ENCODE results near the gene DYNLL1.
A peak's percentile ranks its signal among the peaks of the same experiment; 100 is the strongest.

Gene DYNLL1

GRCh38 chr12:120496413-120497340 lies 764 bp downstream of the DYNLL1 start:
- H3K36me3 ChIP-seq, result peaks cover 39% of the 10 kb centered on the region
- TF ChIP-seq CTCF (IDR thresholded peaks at IDR 0.05; ENCODE audit: low read depth, low read length), result no peak
- peak; percentile 55 for DNase-seq
- peak overlapping the region; percentile 70 for H3K27ac ChIP-seq
- H3K9me3 ChIP-seq (ENCODE audit: severe bottlenecking), result no peaks in the 10 kb centered on the region
- peak overlapping the region; percentile 64 for H3K4me3 ChIP-seq (ENCODE audit: low read depth, low read length)
- H3K27me3 ChIP-seq (ENCODE audit: insufficient read depth, low read depth, severe bottlenecking), result no peaks in the 10 kb centered on the region

GRCh38 chr12:120497524-120498150 lies 1.7 kb downstream of the DYNLL1 start:
- Histone ChIP-seq H3K9me3 (ENCODE audit: severe bottlenecking) (no peaks in the 10 kb centered on the region), H3K27ac (no peak overlapping the region), H3K36me3 (peaks cover 39% of the 10 kb centered on the region), H3K27me3 (ENCODE audit: insufficient read depth, low read depth, severe bottlenecking) (no peaks in the 10 kb centered on the region), H3K4me3 (ENCODE audit: low read depth, low read length) (peak overlapping the region; percentile 64)
- DNase-seq, result no peak
- no peak for TF ChIP-seq CTCF (IDR thresholded peaks at IDR 0.05; ENCODE audit: low read depth, low read length)

- H3K36me3 ChIP-seq, result peaks cover 51% of the 10 kb centered on the region
- H3K4me3 ChIP-seq (ENCODE audit: low read depth, low read length), result no peak overlapping the region
- no peak for DNase-seq
- H3K27ac ChIP-seq, result no peak overlapping the region
- TF ChIP-seq CTCF (IDR thresholded peaks at IDR 0.05; ENCODE audit: low read depth, low read length), result no peak
- H3K9me3 ChIP-seq (ENCODE audit: severe bottlenecking), result no peaks in the 10 kb centered on the region
- H3K27me3 ChIP-seq (ENCODE audit: insufficient read depth, low read depth, severe bottlenecking), result no peaks in the 10 kb centered on the region
Measured at GRCh38 chr12:120498870-120499515, 3.1 kb downstream of the DYNLL1 start.

GRCh38 chr12:120500581-120500980 lies 4.7 kb downstream of the DYNLL1 start:
- TF ChIP-seq CTCF (IDR thresholded peaks at IDR 0.05; ENCODE audit: low read depth, low read length), result no peak
- Histone ChIP-seq H3K9me3 (ENCODE audit: severe bottlenecking) (no peaks in the 10 kb centered on the region), H3K27me3 (ENCODE audit: insufficient read depth, low read depth, severe bottlenecking) (no peaks in the 10 kb centered on the region), H3K36me3 (peaks cover 62% of the 10 kb centered on the region), H3K27ac (no peak overlapping the region), H3K4me3 (ENCODE audit: low read depth, low read length) (no peak overlapping the region)
- no peak for DNase-seq

- DNase-seq, result no peak
- Histone ChIP-seq H3K27me3 (ENCODE audit: insufficient read depth, low read depth, severe bottlenecking) (no peaks in the 10 kb centered on the region), H3K4me3 (ENCODE audit: low read depth, low read length) (no peak overlapping the region), H3K36me3 (peaks cover 65% of the 10 kb centered on the region), H3K9me3 (ENCODE audit: severe bottlenecking) (no peaks in the 10 kb centered on the region), H3K27ac (no peak overlapping the region)
- no peak for TF ChIP-seq CTCF (IDR thresholded peaks at IDR 0.05; ENCODE audit: low read depth, low read length)
Measured at GRCh38 chr12:120504587-120504986, 8.7 kb downstream of the DYNLL1 start.

All from WERI-Rb-1 (cell line).